Measurements from ENCODE around the gene TXNL1.
"Not testable (repeated sequence)": the region's sequence is repeated elsewhere in the genome, so short reads cannot be mapped to it uniquely, and the experiment has no call there.

The TXNL1 gene

GRCh38 chr18:56658261-56658660 lies 19.9 kb upstream of the TXNL1 start:
- Histone ChIP-seq H2BK120ac (ENCODE audit: low read depth, low read length) (no peak overlapping the region), H3K79me1 (replicated peaks; ENCODE audit: low read length, poor library complexity, severe bottlenecking) (peaks cover 24% of the 10 kb centered on the region), H3K18ac (ENCODE audit: low read depth in 1 of 2, low read length in 2 of 2) (no peak overlapping the region), H3K36me3 (ENCODE audit: control insufficient read depth in 1 of 2, insufficient read depth in 2 of 2, low read depth in 1 of 2, low read length in 2 of 2) (peaks cover 0 to 2% of the 10 kb centered on the region in 2 experiments), H2AFZ (ENCODE audit: low read depth, low read length) (no peak overlapping the region), H3K4ac (ENCODE audit: low read depth in 1 of 2, low read length in 2 of 2) (no peak overlapping the region), H3K4me3 (ENCODE audit: insufficient read depth in 1 of 2, low read depth in 1 of 2, low read length in 2 of 2) (no peak overlapping the region), H3K9me3 (ENCODE audit: control insufficient read depth, low read length) (no peaks in the 10 kb centered on the region), H4K91ac (ENCODE audit: low read length) (no peak overlapping the region), H3K9ac (ENCODE audit: low read length) (no peak overlapping the region), H2BK12ac (ENCODE audit: low read length in 2 of 2) (no peak overlapping the region), H2BK15ac (ENCODE audit: low read depth, poor library complexity, severe bottlenecking) (no peak overlapping the region), H3K27me3 (ENCODE audit: control insufficient read depth in 1 of 2, insufficient read depth in 1 of 2, low read length in 2 of 2) (no peaks in the 10 kb centered on the region), H3K14ac (ENCODE audit: low read length in 2 of 2) (no peak overlapping the region), H2BK5ac (ENCODE audit: low read depth, low read length, poor library complexity, severe bottlenecking) (no peak overlapping the region), H3K4me1 (ENCODE audit: control insufficient read depth, insufficient read depth, low read depth, low read length) (no peaks in the 10 kb centered on the region), H3K4me2 (ENCODE audit: low read length, poor library complexity, severe bottlenecking) (no peak overlapping the region), H3K27ac (ENCODE audit: low read length, poor library complexity, severe bottlenecking) (no peak overlapping the region), H2AK5ac (ENCODE audit: low read length, severe bottlenecking) (no peak overlapping the region), H4K8ac (ENCODE audit: low read length) (no peak overlapping the region), H3K23ac (ENCODE audit: low read length in 2 of 2) (no peak overlapping the region)
- WGBS = 83% methylated on average over 2 of the region's 2 CpGs
- DNase-seq = no peak

GRCh38 chr18:56654280-56654679 lies 15.9 kb upstream of the TXNL1 start:
- H3K27ac ChIP-seq (ENCODE audit: low read length, poor library complexity, severe bottlenecking); H2BK15ac ChIP-seq (ENCODE audit: low read depth, poor library complexity, severe bottlenecking); H3K4ac ChIP-seq (ENCODE audit: low read depth in 1 of 2, low read length in 2 of 2); H3K36me3 ChIP-seq (ENCODE audit: control insufficient read depth in 1 of 2, insufficient read depth in 2 of 2, low read depth in 1 of 2, low read length in 2 of 2); H3K4me3 ChIP-seq (ENCODE audit: insufficient read depth in 1 of 2, low read depth in 1 of 2, low read length in 2 of 2); H3K9ac ChIP-seq (ENCODE audit: low read length); H2AK5ac ChIP-seq (ENCODE audit: low read length, severe bottlenecking); H2BK5ac ChIP-seq (ENCODE audit: low read depth, low read length, poor library complexity, severe bottlenecking); H2BK120ac ChIP-seq (ENCODE audit: low read depth, low read length); H2BK12ac ChIP-seq (ENCODE audit: low read length in 2 of 2); H3K23ac ChIP-seq (ENCODE audit: low read length in 2 of 2); H4K91ac ChIP-seq (ENCODE audit: low read length); H2AFZ ChIP-seq (ENCODE audit: low read depth, low read length); H3K4me1 ChIP-seq (ENCODE audit: control insufficient read depth, insufficient read depth, low read depth, low read length); H3K9me3 ChIP-seq (ENCODE audit: control insufficient read depth, low read length); H3K18ac ChIP-seq (ENCODE audit: low read depth in 1 of 2, low read length in 2 of 2); H4K8ac ChIP-seq (ENCODE audit: low read length); H3K14ac ChIP-seq (ENCODE audit: low read length in 2 of 2); H3K27me3 ChIP-seq (ENCODE audit: control insufficient read depth in 1 of 2, insufficient read depth in 1 of 2, low read length in 2 of 2); DNase-seq; H3K4me2 ChIP-seq (ENCODE audit: low read length, poor library complexity, severe bottlenecking): not testable (repeated sequence)
- 92% methylated on average over 5 of the region's 7 CpGs for WGBS
- H3K79me1 ChIP-seq (replicated peaks; ENCODE audit: low read length, poor library complexity, severe bottlenecking) = peaks cover 15% of the 10 kb centered on the region

GRCh38 chr18:56652802-56653201 lies 14.4 kb upstream of the TXNL1 start:
- Histone ChIP-seq H2BK5ac (ENCODE audit: low read depth, low read length, poor library complexity, severe bottlenecking) (no peak overlapping the region), H3K14ac (ENCODE audit: low read length in 2 of 2) (no peak overlapping the region), H3K27ac (ENCODE audit: low read length, poor library complexity, severe bottlenecking) (no peak overlapping the region), H3K23ac (ENCODE audit: low read length in 2 of 2) (no peak overlapping the region), H3K36me3 (ENCODE audit: control insufficient read depth in 1 of 2, insufficient read depth in 2 of 2, low read depth in 1 of 2, low read length in 2 of 2) (peaks cover 0 to 2% of the 10 kb centered on the region in 2 experiments), H3K9me3 (ENCODE audit: control insufficient read depth, low read length) (no peaks in the 10 kb centered on the region), H2BK120ac (ENCODE audit: low read depth, low read length) (no peak overlapping the region), H3K18ac (ENCODE audit: low read depth in 1 of 2, low read length in 2 of 2) (no peak overlapping the region), H2AFZ (ENCODE audit: low read depth, low read length) (no peak overlapping the region), H4K91ac (ENCODE audit: low read length) (no peak overlapping the region), H2AK5ac (ENCODE audit: low read length, severe bottlenecking) (no peak overlapping the region), H3K4me3 (ENCODE audit: insufficient read depth in 1 of 2, low read depth in 1 of 2, low read length in 2 of 2) (peak overlapping the region in 1 of 2 experiments; percentile 92), H3K79me1 (replicated peaks; ENCODE audit: low read length, poor library complexity, severe bottlenecking) (peaks cover 13% of the 10 kb centered on the region), H2BK12ac (ENCODE audit: low read length in 2 of 2) (no peak overlapping the region), H3K27me3 (ENCODE audit: control insufficient read depth in 1 of 2, insufficient read depth in 1 of 2, low read length in 2 of 2) (no peaks in the 10 kb centered on the region), H3K4me1 (ENCODE audit: control insufficient read depth, insufficient read depth, low read depth, low read length) (peaks cover 3% of the 10 kb centered on the region), H4K8ac (ENCODE audit: low read length) (no peak overlapping the region), H3K4ac (ENCODE audit: low read depth in 1 of 2, low read length in 2 of 2) (no peak overlapping the region), H3K4me2 (ENCODE audit: low read length, poor library complexity, severe bottlenecking) (no peak overlapping the region), H2BK15ac (ENCODE audit: low read depth, poor library complexity, severe bottlenecking) (no peak overlapping the region), H3K9ac (ENCODE audit: low read length) (peak overlapping the region; percentile 92)
- 97% methylated on average over 4 of the region's 4 CpGs for WGBS
- DNase-seq = no peak

GRCh38 chr18:56651771-56652092 lies 13.3 kb upstream of the TXNL1 start:
- H3K4me3 ChIP-seq (ENCODE audit: insufficient read depth in 1 of 2, low read depth in 1 of 2, low read length in 2 of 2) = peak overlapping the region; percentile 92 to 95
- peak overlapping the region; percentile 99 for H2AFZ ChIP-seq (ENCODE audit: low read depth, low read length)

More at GRCh38 chr18:56651771-56652092, 13.3 kb upstream of the TXNL1 start:
- Histone ChIP-seq H3K23ac (ENCODE audit: low read length in 2 of 2) (peak overlapping the region in 1 of 2 experiments; percentile 50), H3K14ac (ENCODE audit: low read length in 2 of 2) (peak overlapping the region in 1 of 2 experiments; percentile 30), H2BK15ac (ENCODE audit: low read depth, poor library complexity, severe bottlenecking) (no peak overlapping the region), H3K27ac (ENCODE audit: low read length, poor library complexity, severe bottlenecking) (no peak overlapping the region), H2BK12ac (ENCODE audit: low read length in 2 of 2) (peak overlapping the region in 1 of 2 experiments; percentile 45), H3K4me1 (ENCODE audit: control insufficient read depth, insufficient read depth, low read depth, low read length) (peaks cover 3% of the 10 kb centered on the region), H4K8ac (ENCODE audit: low read length) (no peak overlapping the region), H3K27me3 (ENCODE audit: control insufficient read depth in 1 of 2, insufficient read depth in 1 of 2, low read length in 2 of 2) (no peaks in the 10 kb centered on the region), H4K91ac (ENCODE audit: low read length) (no peak overlapping the region), H3K9ac (ENCODE audit: low read length) (peak overlapping the region; percentile 92), H3K79me1 (replicated peaks; ENCODE audit: low read length, poor library complexity, severe bottlenecking) (peaks cover 9% of the 10 kb centered on the region), H3K4ac (ENCODE audit: low read depth in 1 of 2, low read length in 2 of 2) (peak overlapping the region in 1 of 2 experiments; percentile 88), H3K18ac (ENCODE audit: low read depth in 1 of 2, low read length in 2 of 2) (peak overlapping the region in 1 of 2 experiments; percentile 3), H3K36me3 (ENCODE audit: control insufficient read depth in 1 of 2, insufficient read depth in 2 of 2, low read depth in 1 of 2, low read length in 2 of 2) (no peaks in the 10 kb centered on the region), H2BK120ac (ENCODE audit: low read depth, low read length) (no peak overlapping the region), H2BK5ac (ENCODE audit: low read depth, low read length, poor library complexity, severe bottlenecking) (no peak overlapping the region), H3K9me3 (ENCODE audit: control insufficient read depth, low read length) (no peaks in the 10 kb centered on the region), H2AK5ac (ENCODE audit: low read length, severe bottlenecking) (no peak overlapping the region), H3K4me2 (ENCODE audit: low read length, poor library complexity, severe bottlenecking) (peak overlapping the region; percentile 96)
- WGBS = 23% methylated on average over 5 of the region's 5 CpGs
- DNase-seq = no peak

All from mesenchymal stem cell (in vitro differentiated cells and primary cell).